GM21576 (cell line): ENCODE results near the gene OBSCN.

Experiments used
- ATAC-seq: cut with Tn5 transposase; IDR thresholded peaks from one replicate; pipeline ENCODE4 v1.9.1; 2021; ENCODE audit warnings: mild to moderate bottlenecking, moderate library complexity; ENCODE audit not compliant: unreplicated experiment

The OBSCN gene

GRCh38 chr1:228350831-228351781 is 143.3 kb downstream of the OBSCN start:
- no peak for ATAC-seq

GRCh38 chr1:228351850-228352249 is 144.0 kb downstream of the OBSCN start:
- ATAC-seq, result no peak

GRCh38 chr1:228352677-228353481 is 145.0 kb downstream of the OBSCN start:
- no peak for ATAC-seq

- no peak for ATAC-seq
These were observed 145.9 kb downstream of the OBSCN start for GRCh38 chr1:228353601-228354371.

- no peak for ATAC-seq
These were observed 146.8 kb downstream of the OBSCN start for GRCh38 chr1:228354390-228355320.

GRCh38 chr1:228356897-228357680 is 149.2 kb downstream of the OBSCN start:
- no peak for ATAC-seq

GRCh38 chr1:228358039-228358763 is 150.4 kb downstream of the OBSCN start:
- no peak for ATAC-seq

GRCh38 chr1:228358764-228359612 is 151.1 kb downstream of the OBSCN start:
- no peak for ATAC-seq

GRCh38 chr1:228359613-228360532 is 152.0 kb downstream of the OBSCN start:
- ATAC-seq, result no peak

- ATAC-seq, result no peak
These were observed 152.9 kb downstream of the OBSCN start for GRCh38 chr1:228360533-228361313.

GRCh38 chr1:228361314-228362140 is 153.7 kb downstream of the OBSCN start:
- ATAC-seq, result no peak

- ATAC-seq, result no peak
These were observed 154.5 kb downstream of the OBSCN start for GRCh38 chr1:228362141-228362883.

- no peak for ATAC-seq
These were observed 155.1 kb downstream of the OBSCN start for GRCh38 chr1:228362884-228363450.

- ATAC-seq, result no peak
These were observed 155.8 kb downstream of the OBSCN start for GRCh38 chr1:228363686-228364067.
